Sigmoid colon (tissue), 4 donors: ENCODE data around the gene CALHM4.

ENCODE experiments used
- EP300 ChIP-seq, 4 donors: sonication (generic); formaldehyde crosslinking; IDR thresholded peaks; one replicate each; pipeline ENCODE4 v1.6.1; 2017; ENCODE audit warnings: antibody characterized with exemption in 4 of 4
- POLR2AphosphoS5 ChIP-seq, 4 donors: sonication (generic); formaldehyde crosslinking; IDR thresholded peaks; one replicate each; pipeline ENCODE4 v1.6.1; 2017; ENCODE audit warnings: antibody characterized with exemption in 4 of 4
- TF ChIP-seq, protein P1 (sequence below), 4 experiments: fragments of 450-650 bp in 3 of 4; fragments of 200-600 bp in 1 of 4; IDR thresholded peaks; one replicate each; pipeline ENCODE4 v1.5.1; 2016 to 2019; ENCODE audit warnings: antibody characterized with exemption in 4 of 4, mild to moderate bottlenecking in 3 of 4, moderate library complexity in 2 of 4

DNA sequence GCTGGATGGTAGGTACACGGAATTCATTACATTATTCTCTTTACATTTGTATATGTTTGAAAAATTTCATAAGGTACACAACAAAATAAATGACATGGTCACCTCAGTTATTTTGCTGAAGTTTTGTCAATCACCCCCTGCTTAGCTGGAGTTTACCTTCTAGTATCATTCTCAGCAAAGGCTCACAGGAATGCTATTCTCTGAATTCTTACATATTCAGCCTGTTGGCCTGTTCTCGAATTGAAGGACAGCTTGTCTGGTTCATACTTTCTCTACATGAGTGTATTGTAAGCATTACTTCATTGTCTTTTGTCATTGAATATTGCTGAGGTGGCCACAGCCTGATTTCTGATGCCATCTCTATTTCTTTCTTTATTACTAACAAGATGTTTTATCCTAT, 29.3 kb upstream of the CALHM4 start:
- TF ChIP-seq, protein P1, sequence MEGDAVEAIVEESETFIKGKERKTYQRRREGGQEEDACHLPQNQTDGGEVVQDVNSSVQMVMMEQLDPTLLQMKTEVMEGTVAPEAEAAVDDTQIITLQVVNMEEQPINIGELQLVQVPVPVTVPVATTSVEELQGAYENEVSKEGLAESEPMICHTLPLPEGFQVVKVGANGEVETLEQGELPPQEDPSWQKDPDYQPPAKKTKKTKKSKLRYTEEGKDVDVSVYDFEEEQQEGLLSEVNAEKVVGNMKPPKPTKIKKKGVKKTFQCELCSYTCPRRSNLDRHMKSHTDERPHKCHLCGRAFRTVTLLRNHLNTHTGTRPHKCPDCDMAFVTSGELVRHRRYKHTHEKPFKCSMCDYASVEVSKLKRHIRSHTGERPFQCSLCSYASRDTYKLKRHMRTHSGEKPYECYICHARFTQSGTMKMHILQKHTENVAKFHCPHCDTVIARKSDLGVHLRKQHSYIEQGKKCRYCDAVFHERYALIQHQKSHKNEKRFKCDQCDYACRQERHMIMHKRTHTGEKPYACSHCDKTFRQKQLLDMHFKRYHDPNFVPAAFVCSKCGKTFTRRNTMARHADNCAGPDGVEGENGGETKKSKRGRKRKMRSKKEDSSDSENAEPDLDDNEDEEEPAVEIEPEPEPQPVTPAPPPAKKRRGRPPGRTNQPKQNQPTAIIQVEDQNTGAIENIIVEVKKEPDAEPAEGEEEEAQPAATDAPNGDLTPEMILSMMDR (IDR thresholded peaks at IDR 0.05): no peak
- TF ChIP-seq EP300 (IDR thresholded peaks at IDR 0.05) (no peak), POLR2AphosphoS5 (IDR thresholded peaks at IDR 0.05) (no peak)
